GM12891 (cell line): ENCODE measurements around the gene ABCC4.

Experiments
- POLR2A ChIP-seq: IDR thresholded peaks from 2 replicates; pipeline ENCODE4 v1.6.1; 2011; ENCODE audit warnings: low read depth, low read length, control low read depth
- POLR2AphosphoS5 ChIP-seq: IDR thresholded peaks from 2 replicates; pipeline ENCODE4 v1.6.1; 2011; ENCODE audit warnings: low read depth, low read length, control low read depth
- SPI1 ChIP-seq: IDR thresholded peaks from 2 replicates; pipeline ENCODE4 v1.6.1; 2011; ENCODE audit warnings: low read depth, low read length, control low read depth

DNA sequence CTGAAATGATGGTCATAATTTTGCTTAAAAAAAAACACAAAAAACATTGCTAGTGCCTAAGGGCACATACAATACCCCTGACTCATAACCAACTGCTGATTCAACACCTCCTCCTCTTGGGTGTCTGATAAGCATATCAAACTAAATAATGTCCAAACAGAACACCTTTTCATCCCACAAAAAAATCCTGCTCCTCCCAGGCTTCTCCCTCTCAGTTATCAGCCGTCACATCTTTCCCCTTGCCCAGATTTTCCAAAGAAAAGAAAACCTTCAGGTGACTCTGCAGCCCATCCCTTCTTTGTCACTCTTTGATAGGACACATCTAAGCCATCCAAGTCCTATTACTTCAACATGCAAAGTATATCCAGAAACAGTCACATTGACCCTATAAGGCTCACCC is 46.9 kb downstream of the ABCC4 start:
- TF ChIP-seq POLR2A (no peak), POLR2AphosphoS5 (no peak), SPI1 (no peak)
